A673 (cell line): Measurements from ENCODE around the gene SPIC.

ENCODE experiments used
- CTCF ChIP-seq: fragments of 300-800, 200-600 bp; sonication (generic); conservative IDR thresholded peaks from 2 replicates; pipeline ENCODE4 v1.5.1; 2017; ENCODE audit warnings: low read depth, mild to moderate bottlenecking, antibody characterized with exemption, low read length, moderate library complexity, mixed read lengths
- EZH2 ChIP-seq: fragments of 200-600 bp; sonication (generic); IDR thresholded peaks from 2 replicates; pipeline ENCODE4 v1.6.1; 2017; ENCODE audit warnings: borderline replicate concordance, low read depth, mild to moderate bottlenecking, mixed read lengths, antibody characterized with exemption, low read length; ENCODE audit not compliant: poor library complexity, severe bottlenecking

GRCh38 chr12:101480849-101481248 is 5.7 kb downstream of the SPIC start:
- TF ChIP-seq CTCF = no peak
- no peak for TF ChIP-seq EZH2
